Activated CD4-positive, CD25-positive, alpha-beta regulatory T cell treated with anti-CD3 and anti-CD28 coated beads, Interleukin-2, amount 50 U/mL, for 72 hours (primary cell): ENCODE results near the gene PPP1R27.

ENCODE experiments used
- DNase-seq: peaks from one replicate; pipeline ENCODE4 v3.0.0; 2021

Gene PPP1R27

GRCh38 chr17:81860756-81861568 lies 26.1 kb upstream of the PPP1R27 start:
- peak; percentile 99 for DNase-seq

GRCh38 chr17:81859906-81860755 lies 25.3 kb upstream of the PPP1R27 start, which contains the start of gene P4HB:
Gene P4HB, minus strand, starts transcription at chr17:81860535. Its CDS starts 64 bp downstream, at chr17:81860471.
- peak; percentile 39 for DNase-seq

- no peak for DNase-seq
Observed at GRCh38 chr17:81858967-81859905, 24.4 kb upstream of the PPP1R27 start.

- no peak for DNase-seq
Observed at GRCh38 chr17:81858170-81858966, 23.5 kb upstream of the PPP1R27 start.

GRCh38 chr17:81854974-81855774 lies 20.3 kb upstream of the PPP1R27 start:
- no peak for DNase-seq

GRCh38 chr17:81852237-81852636 lies 17.4 kb upstream of the PPP1R27 start:
- no peak for DNase-seq

- no peak for DNase-seq
Observed at GRCh38 chr17:81851423-81851822, 16.6 kb upstream of the PPP1R27 start.

GRCh38 chr17:81849457-81849856 lies 14.6 kb upstream of the PPP1R27 start:
- DNase-seq, result no peak

GRCh38 chr17:81846743-81847689 lies 12.2 kb upstream of the PPP1R27 start:
- DNase-seq, result no peak

- no peak for DNase-seq
Observed at GRCh38 chr17:81845881-81846742, 11.3 kb upstream of the PPP1R27 start.

- DNase-seq, result no peak
Observed at GRCh38 chr17:81845361-81845760, 10.5 kb upstream of the PPP1R27 start.

- DNase-seq, result no peak
Observed at GRCh38 chr17:81844887-81845286, 10.0 kb upstream of the PPP1R27 start.

- DNase-seq, result no peak
Observed at GRCh38 chr17:81844327-81844851, 9.5 kb upstream of the PPP1R27 start.

GRCh38 chr17:81843713-81844326 lies 9.0 kb upstream of the PPP1R27 start:
- DNase-seq, result no peak

GRCh38 chr17:81842725-81843504 lies 8.1 kb upstream of the PPP1R27 start:
- DNase-seq, result no peak

GRCh38 chr17:81842378-81842724 lies 7.5 kb upstream of the PPP1R27 start:
- no peak for DNase-seq

GRCh38 chr17:81841866-81842265 lies 7.0 kb upstream of the PPP1R27 start:
- DNase-seq, result no peak
